WTC11 (cell line): ENCODE results near the gene ZNF18.

Experiments
- ATF6 ChIP-seq: sonication (generic); formaldehyde crosslinking; IDR thresholded peaks from 2 replicates; pipeline ENCODE4 v1.8.1; 2023; ENCODE audit warnings: mild to moderate bottlenecking, missing genetic modification reagents
- CBFB ChIP-seq: sonication (generic); formaldehyde crosslinking; IDR thresholded peaks from 2 replicates; pipeline ENCODE4 v1.8.1; 2022; ENCODE audit warnings: mild to moderate bottlenecking, low read depth, missing genetic modification reagents
- CREB1 ChIP-seq: sonication (generic); formaldehyde crosslinking; IDR thresholded peaks from 2 replicates; pipeline ENCODE4 v1.8.0; 2023; ENCODE audit warnings: mild to moderate bottlenecking, missing genetic modification reagents
- FOXK1 ChIP-seq: sonication (generic); formaldehyde crosslinking; IDR thresholded peaks from 2 replicates; pipeline ENCODE4 v1.8.0; 2022; ENCODE audit warnings: mild to moderate bottlenecking, moderate library complexity, missing genetic modification reagents
- GTF2I ChIP-seq: fragments of 250-450 bp; sonication (Bioruptor Pico); conservative IDR thresholded peaks from 2 replicates; pipeline ENCODE4 v1.4.0; 2021; ENCODE audit warnings: mild to moderate bottlenecking
- ZNF121 ChIP-seq: sonication (generic); formaldehyde crosslinking; IDR thresholded peaks from 2 replicates; pipeline ENCODE4 v1.8.0; 2023; ENCODE audit warnings: missing genetic modification reagents
- TF ChIP-seq, protein P1 (sequence below): fragments of 200-600 bp; IDR thresholded peaks from 2 replicates; pipeline ENCODE4 v1.8.0; 2022; ENCODE audit warnings: antibody characterized with exemption

DNA sequence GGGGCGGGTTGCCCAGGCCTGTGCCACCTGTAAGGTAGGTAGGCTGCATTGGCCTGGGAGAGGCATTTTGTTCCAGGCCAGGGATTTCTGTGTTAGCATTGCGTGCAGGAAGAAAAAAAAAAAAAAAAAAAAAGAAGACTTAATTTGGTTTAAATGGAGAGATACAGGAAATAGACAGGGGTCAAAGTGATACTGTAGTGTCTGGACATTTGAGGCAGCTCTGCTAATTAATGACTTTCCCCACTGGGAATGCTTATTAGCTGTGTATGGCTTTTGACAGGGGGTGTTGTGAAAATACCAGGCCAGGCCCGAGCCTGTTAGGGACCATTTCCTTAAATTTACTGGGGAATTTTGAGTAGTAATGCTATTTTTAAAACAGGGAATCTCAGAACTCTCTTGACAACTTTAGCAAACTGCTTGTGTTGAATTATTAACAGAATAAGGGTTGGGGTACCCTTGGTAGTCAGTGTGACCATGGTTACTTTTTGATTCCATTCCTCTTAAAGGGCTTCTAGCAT lies 24.4 kb upstream of the ZNF18 start:
- TF ChIP-seq CBFB (CRISPR knock-in tag) (no peak), ZNF121 (no peak), FOXK1 (CRISPR knock-in tag) (no peak), GTF2I (no peak), ATF6 (CRISPR knock-in tag) (no peak), CREB1 (CRISPR knock-in tag) (no peak)
- TF ChIP-seq, protein P1, sequence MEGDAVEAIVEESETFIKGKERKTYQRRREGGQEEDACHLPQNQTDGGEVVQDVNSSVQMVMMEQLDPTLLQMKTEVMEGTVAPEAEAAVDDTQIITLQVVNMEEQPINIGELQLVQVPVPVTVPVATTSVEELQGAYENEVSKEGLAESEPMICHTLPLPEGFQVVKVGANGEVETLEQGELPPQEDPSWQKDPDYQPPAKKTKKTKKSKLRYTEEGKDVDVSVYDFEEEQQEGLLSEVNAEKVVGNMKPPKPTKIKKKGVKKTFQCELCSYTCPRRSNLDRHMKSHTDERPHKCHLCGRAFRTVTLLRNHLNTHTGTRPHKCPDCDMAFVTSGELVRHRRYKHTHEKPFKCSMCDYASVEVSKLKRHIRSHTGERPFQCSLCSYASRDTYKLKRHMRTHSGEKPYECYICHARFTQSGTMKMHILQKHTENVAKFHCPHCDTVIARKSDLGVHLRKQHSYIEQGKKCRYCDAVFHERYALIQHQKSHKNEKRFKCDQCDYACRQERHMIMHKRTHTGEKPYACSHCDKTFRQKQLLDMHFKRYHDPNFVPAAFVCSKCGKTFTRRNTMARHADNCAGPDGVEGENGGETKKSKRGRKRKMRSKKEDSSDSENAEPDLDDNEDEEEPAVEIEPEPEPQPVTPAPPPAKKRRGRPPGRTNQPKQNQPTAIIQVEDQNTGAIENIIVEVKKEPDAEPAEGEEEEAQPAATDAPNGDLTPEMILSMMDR = no peak
